Nephron (organoid): ENCODE measurements around the gene KAZN.

Source experiments
- H3K27ac Mint-ChIP-seq, 3 experiments: 2 replicates each; pipeline ENCODE4 v1.8.0; 2020; ENCODE audit warnings: mixed read lengths in 3 of 3, mild to moderate bottlenecking in 2 of 3, moderate library complexity in 1 of 3
- H3K27me3 Mint-ChIP-seq: 2 replicates; pipeline ENCODE4 v1.8.0; 2021; ENCODE audit warnings: low read depth, mild to moderate bottlenecking, moderate library complexity, mixed read lengths
- H3K36me3 Mint-ChIP-seq: 2 replicates; pipeline ENCODE4 v1.8.0; 2020; ENCODE audit warnings: low read depth, mixed read lengths
- H3K4me1 Mint-ChIP-seq: 2 replicates; pipeline ENCODE4 v1.8.0; 2020; ENCODE audit warnings: mixed read lengths
- H3K4me3 Mint-ChIP-seq, 3 experiments: 2 replicates each; pipeline ENCODE4 v1.8.0; 2020; ENCODE audit warnings: mild to moderate bottlenecking in 3 of 3, mixed read lengths in 3 of 3, moderate library complexity in 2 of 3
- H3K9me3 Mint-ChIP-seq: 2 replicates; pipeline ENCODE4 v1.8.0; 2020; ENCODE audit warnings: mixed read lengths
- TF ChIP-seq, protein P1 (sequence below), 3 experiments: fragments of 200-600 bp; sonication (generic); IDR thresholded peaks; one replicate each; pipeline ENCODE4 v1.5.0; 2021; ENCODE audit warnings: antibody characterized with exemption in 3 of 3; ENCODE audit not compliant: unreplicated experiment in 3 of 3

Gene KAZN

DNA sequence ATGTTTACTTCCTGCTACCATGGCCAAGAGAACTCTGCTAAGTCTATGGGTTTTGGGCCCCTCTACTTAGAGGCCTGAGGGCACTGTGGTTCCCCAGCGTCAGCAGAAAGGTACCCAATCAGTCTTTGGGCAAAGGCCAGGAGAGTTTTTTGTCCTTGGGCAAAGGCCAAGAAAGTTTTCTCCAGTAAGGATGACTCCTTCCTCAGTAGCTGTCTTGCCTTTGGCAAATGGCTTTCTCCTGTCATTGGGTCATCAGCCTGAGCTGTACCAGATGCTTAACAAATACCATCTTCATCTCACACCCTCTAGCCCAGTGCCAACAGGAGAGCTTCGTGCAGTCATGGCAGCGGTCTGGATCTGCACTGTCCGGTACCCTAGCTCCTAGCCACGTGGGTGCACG lies 355.7 kb downstream of the KAZN start:
- no peak overlapping the region for H3K27ac Mint-ChIP-seq
- H3K36me3 Mint-ChIP-seq = peaks cover 15% of the 10 kb centered on the region
- H3K4me3 Mint-ChIP-seq = no peak overlapping the region
- TF ChIP-seq, protein P1, sequence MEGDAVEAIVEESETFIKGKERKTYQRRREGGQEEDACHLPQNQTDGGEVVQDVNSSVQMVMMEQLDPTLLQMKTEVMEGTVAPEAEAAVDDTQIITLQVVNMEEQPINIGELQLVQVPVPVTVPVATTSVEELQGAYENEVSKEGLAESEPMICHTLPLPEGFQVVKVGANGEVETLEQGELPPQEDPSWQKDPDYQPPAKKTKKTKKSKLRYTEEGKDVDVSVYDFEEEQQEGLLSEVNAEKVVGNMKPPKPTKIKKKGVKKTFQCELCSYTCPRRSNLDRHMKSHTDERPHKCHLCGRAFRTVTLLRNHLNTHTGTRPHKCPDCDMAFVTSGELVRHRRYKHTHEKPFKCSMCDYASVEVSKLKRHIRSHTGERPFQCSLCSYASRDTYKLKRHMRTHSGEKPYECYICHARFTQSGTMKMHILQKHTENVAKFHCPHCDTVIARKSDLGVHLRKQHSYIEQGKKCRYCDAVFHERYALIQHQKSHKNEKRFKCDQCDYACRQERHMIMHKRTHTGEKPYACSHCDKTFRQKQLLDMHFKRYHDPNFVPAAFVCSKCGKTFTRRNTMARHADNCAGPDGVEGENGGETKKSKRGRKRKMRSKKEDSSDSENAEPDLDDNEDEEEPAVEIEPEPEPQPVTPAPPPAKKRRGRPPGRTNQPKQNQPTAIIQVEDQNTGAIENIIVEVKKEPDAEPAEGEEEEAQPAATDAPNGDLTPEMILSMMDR (IDR thresholded peaks at IDR 0.05; ENCODE audit: unreplicated experiment in 3 of 3) = no peak
- H3K4me1 Mint-ChIP-seq = peaks cover 25% of the 10 kb centered on the region
- H3K27me3 Mint-ChIP-seq = no peaks in the 10 kb centered on the region
- peaks cover 3% of the 10 kb centered on the region for H3K9me3 Mint-ChIP-seq

DNA sequence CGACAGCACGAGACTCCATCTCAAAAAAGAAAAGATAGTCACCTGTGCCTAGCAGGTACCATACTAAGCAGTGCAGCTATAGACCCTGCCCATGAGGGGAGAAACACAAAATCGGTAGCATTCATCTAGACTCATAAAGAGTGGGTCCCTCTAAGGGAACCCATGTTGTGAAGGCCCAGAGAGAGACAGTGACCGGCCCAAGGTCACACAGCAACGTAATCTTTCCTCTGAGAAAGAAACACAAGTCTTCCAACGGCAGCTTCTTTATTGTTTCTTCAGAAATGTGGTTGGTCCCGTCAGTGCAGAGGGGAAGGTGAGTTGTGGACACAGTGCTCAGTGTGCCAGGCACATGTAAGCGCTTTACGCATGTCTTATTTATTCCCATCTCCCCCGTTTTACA lies 356.4 kb downstream of the KAZN start:
- Mint-ChIP-seq H3K9me3 (peaks cover 3% of the 10 kb centered on the region), H3K27ac (peak overlapping the region in 1 of 3 experiments; percentile 41), H3K4me1 (peaks cover 19% of the 10 kb centered on the region), H3K4me3 (no peak overlapping the region), H3K36me3 (peaks cover 16% of the 10 kb centered on the region), H3K27me3 (no peaks in the 10 kb centered on the region)
- TF ChIP-seq, protein P1 (IDR thresholded peaks at IDR 0.05; ENCODE audit: unreplicated experiment in 3 of 3) = no peak

DNA sequence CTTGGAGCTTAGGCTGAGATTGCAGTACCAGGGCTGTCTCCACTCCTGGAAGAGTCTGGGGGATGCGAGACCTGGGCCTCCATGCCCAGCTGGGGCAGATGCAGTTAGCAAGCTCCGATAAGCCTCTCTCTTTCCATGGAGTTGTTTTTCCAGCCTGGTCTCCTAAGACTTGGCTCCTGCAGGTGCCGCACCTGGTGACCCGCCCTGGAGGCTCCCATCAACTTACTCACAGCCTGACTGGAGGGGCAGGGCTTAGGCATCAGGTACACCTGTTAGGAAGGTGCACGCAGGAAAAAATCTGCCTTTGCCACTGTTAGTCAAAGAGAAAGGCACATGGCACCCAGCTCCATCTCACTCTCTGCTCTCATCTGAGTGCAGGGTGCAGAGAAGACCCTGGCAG lies 356.9 kb downstream of the KAZN start:
- peaks cover 3% of the 10 kb centered on the region for H3K27me3 Mint-ChIP-seq
- TF ChIP-seq, protein P1 (IDR thresholded peaks at IDR 0.05; ENCODE audit: unreplicated experiment in 3 of 3) = no peak
- peaks cover 3% of the 10 kb centered on the region for H3K9me3 Mint-ChIP-seq
- peak overlapping the region in 1 of 3 experiments; percentile 41 for H3K27ac Mint-ChIP-seq
- H3K4me1 Mint-ChIP-seq = peaks cover 15% of the 10 kb centered on the region
- H3K36me3 Mint-ChIP-seq = peaks cover 20% of the 10 kb centered on the region
- no peak overlapping the region for H3K4me3 Mint-ChIP-seq

DNA sequence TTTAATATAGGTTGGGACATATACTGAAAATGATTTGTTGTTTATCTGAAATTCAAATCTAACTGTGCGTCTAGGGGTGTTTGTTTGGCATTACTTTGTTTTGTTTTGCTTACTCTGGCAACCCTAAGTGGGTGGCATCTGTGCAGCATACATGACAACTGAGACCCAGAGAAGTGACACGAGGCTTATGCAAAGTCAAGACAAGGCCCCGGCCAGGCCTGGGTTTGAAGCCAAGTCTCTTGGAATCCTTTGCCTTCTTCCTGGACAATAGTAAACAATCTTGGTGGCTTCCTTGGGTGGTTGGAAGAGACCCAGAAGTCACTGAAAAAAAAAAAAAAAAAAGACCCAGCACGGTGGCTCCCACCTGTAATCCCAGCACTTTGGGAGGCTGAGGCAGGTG lies 357.5 kb downstream of the KAZN start:
- Mint-ChIP-seq H3K4me3 (no peak overlapping the region), H3K9me3 (peaks cover 3% of the 10 kb centered on the region), H3K4me1 (peaks cover 9% of the 10 kb centered on the region)

DNA sequence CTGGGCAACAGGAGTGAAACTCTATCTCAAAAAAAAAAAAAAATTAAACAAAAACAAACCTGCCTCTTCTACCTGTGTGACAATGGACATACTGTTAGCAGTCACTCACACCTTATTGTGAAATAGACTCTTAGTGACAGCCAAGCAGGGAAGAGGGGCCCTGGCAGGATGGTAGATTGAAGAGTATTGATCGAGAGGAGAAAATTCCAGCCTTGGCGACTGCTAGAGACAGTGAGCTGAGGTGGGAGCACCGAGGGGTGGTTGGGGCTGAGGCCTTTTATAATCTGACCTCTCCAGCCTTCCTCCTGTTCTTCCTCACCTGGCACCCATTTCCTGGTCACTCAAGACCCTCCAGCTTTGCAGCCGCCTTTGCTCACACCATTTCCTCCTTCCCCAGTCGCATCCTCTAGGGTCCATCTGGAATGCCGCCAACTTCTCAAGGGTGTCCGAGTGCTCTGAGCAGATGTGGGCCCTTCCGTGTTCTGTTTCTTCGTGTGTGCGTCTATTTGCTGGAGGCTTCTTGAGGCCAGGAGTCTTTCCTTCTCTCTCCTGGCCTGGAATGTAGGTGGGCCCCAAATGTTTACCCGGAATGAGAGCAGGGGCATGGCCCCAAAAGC lies 358.2 kb downstream of the KAZN start:
- Mint-ChIP-seq H3K27me3 (peaks cover 3% of the 10 kb centered on the region), H3K27ac (peak overlapping the region in 1 of 3 experiments; percentile 45), H3K4me3 (no peak overlapping the region), H3K4me1 (peaks cover 7% of the 10 kb centered on the region), H3K9me3 (peaks cover 3% of the 10 kb centered on the region), H3K36me3 (peaks cover 31% of the 10 kb centered on the region)
- TF ChIP-seq, protein P1 (IDR thresholded peaks at IDR 0.05; ENCODE audit: unreplicated experiment in 3 of 3) = no peak

More for the DNA sequence above, 357.5 kb downstream of the KAZN start:
- no peak overlapping the region for H3K27ac Mint-ChIP-seq
- H3K27me3 Mint-ChIP-seq = peaks cover 3% of the 10 kb centered on the region
- H3K36me3 Mint-ChIP-seq = peaks cover 24% of the 10 kb centered on the region
- TF ChIP-seq, protein P1 (IDR thresholded peaks at IDR 0.05; ENCODE audit: unreplicated experiment in 3 of 3) = no peak
